GM18508 (cell line): ENCODE results near the gene SMIM1.
"Not testable (repeated sequence)": the region's sequence is repeated elsewhere in the genome, so short reads cannot be mapped to it uniquely, and the experiment has no call there.

ENCODE experiments used
- ATAC-seq: cut with Tn5 transposase; IDR thresholded peaks from one replicate; pipeline ENCODE4 v1.9.1; 2021; ENCODE audit warnings: moderate number of reproducible peaks; ENCODE audit not compliant: insufficient read depth, unreplicated experiment

Gene SMIM1

DNA sequence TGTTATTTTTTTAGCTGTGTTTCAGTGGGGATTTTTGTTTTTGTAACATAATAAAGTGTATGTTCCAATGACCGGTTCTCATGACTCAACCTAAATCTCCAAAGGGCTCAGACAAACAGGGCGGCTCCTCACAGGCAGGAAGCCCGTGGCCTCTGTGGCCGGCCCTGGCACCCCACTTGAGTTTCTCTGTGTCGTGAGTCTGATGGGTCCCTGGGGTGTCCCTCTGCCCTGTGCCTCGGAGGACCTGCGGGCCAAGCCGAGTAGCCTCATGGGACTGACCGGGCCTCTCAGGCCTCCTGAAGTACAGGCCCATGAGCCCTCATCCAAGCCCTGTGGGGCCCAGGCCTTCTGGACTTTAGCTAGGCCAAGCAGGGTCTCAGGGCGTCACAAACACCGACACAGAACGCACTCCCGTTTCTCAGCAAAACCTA, 36.4 kb upstream of the SMIM1 start:
- ATAC-seq: no peak

DNA sequence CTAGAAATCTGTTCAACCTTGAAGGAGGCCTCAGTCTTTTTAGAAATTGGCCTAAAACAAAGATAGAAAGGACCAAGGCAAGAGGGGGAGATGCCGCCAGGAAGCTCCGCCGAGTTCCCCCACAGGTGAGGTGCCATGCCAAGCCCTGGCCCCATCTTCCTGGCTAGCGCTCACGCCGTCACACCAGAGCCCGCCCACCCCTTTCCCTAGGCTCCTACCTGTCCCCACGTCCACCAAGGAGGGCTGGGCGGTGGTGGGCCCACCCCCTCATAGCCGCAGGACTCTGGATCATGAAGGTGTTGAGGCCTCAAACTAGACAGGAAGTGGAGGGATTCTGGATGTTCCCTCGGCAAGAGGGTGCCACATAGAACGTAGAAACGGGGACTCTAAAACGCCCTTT, 35.8 kb upstream of the SMIM1 start:
- ATAC-seq: no peak

DNA sequence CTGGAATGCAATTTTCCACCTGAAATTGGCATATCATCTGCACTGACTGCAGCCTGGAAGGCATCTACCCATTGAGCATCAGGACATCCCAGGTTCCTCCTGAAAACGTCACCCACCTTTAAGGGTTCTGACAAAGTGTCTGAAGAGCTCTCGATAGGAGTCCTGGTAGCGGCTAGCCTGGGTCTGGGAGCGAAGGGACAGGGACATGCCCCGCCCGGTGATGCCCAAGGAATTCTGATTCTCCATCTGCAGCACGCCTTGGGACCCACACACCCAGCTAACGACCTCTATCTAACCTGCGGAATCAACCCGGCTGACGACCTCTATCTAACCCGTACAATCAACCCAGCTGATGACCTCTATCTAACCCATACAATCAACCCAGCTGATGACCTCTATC, 33.6 kb upstream of the SMIM1 start:
- ATAC-seq: no peak

DNA sequence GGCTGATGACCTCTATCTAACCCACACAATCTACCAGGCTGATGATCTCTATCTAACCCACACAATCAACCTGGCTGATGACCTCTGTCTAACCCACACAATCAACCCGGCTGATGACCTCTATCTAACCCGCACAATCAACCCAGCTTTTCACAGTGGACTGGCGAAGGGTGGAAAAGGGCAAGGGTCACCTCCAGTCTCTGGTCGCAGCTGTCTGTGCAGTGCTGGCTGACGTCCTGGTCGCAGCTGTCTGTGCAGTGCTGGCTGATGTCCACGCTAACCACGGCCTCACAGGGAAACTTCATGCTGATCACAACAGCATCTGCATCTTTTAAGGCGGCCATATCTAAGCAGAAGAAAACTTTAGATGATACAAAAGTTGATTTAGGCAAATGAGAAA, 32.5 kb upstream of the SMIM1 start:
- ATAC-seq: no peak

DNA sequence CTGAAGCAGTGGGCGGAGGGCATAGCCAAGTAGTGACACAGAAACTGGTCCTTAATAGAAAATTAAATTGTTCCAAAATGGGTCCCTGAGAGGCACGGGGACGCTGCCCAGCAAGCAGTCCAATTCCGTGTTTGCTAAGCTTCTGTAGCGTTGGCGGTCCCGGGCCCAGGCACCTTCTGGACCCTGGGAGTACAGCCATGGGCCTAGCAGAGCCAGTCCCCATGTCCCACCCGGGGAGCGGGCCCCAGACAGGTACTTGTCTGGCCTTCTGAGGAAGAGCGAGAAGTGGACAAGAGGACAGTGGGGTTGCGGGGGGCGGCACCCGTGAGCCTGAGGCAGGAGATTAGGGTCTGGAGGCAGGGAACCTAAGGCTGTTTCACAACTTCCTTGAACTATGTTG, 31.8 kb upstream of the SMIM1 start:
- no peak for ATAC-seq

DNA sequence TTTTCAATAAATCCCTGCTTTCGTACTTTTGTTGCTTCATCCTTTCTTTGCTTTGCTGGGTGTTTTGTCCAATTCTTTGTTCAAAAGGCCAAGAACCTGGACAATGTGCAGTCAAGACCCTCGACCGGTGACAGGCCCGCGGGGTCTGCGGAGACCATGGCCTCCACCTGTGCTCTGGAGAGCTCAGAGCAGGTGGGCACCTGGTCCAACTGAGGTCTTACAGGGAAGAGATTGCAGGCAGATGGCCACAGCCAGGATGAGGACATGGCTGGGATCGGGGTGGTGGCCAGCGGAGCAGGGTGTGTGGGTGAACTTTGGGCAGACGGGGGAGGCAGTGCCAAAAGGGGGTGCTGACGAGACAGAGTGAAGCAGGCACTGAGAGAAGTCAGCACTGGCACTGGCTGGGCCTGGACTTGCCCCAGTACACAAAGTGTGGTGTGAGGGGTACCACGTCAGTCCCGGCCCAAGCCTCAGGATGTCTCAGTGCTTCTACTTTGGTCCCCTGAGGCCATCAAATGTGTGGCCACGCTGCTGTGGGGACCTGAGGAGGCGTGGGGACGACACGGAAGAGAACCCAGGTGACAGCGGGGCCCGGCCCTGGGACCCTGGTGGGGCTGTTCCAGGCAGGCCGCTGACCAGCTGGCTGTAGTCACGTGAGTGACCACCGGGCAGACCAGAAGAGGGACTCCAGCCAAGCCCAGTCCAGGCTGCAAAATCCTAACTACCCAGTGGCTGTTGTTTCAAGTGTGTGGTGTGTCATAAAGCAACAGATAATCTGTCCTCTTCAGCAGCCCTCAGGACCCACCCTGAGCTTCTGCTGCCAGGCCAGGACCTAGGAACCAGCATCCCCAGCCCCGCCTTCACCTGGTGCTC, 30.7 kb upstream of the SMIM1 start:
- no peak for ATAC-seq

DNA sequence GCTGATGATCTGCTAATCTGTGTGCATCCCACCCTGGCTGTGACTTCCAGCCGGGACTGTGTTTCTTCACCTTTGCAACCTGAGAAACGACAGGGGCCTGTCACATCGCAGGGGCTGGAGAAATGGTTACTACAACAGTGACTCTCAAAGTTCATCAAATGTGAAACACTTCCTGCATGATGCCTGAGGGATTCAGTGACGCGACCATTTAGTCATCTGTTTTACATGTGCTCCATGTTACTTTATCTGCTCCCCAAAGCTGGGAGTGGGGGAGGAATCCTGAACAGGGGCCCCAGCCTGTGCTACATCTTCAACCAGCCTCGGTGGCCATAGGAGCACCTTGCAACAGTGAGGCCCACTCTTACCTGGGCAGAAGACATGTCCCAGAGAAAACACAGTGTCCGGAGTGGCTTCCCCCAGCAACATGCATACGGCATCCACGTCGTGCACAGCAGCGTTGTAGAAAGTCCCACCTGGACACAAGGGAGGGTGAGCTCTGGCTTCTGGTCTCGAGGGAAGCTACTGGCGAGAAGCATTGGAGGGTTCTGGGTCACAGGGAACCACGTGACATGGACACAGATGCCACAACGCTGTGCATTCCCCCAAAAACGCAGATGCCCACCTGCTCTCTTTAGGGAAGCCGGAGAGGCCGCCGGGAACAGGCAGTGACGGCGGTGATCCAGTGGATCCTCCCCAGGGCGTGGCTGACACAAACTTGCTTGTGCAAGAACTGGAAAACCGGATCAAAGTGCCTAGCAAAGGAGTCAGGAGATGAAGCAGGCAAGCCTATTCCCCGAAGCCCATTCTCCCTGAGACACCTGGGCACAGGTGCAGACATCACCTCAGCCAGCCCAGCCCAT, 29.9 kb upstream of the SMIM1 start:
- no peak for ATAC-seq

DNA sequence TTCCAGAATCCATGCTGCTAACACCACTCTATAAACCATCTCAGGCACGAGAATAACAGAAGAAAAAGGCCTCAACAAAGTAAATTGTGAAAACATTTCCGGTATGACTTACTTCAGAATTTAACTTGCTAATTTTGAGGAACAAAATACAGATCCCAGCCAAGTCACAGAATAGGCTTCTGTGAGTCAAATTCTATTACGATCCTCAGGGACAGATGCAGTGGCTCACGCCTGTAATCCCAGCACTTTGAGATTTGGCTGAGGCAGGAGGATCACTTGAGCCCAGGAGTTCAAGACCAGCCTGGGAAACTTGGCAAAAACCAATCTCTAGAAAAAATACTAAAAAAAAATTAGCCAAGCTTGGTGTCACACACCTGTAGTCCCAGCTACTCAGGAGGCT, 29.1 kb upstream of the SMIM1 start:
- ATAC-seq: no peak

DNA sequence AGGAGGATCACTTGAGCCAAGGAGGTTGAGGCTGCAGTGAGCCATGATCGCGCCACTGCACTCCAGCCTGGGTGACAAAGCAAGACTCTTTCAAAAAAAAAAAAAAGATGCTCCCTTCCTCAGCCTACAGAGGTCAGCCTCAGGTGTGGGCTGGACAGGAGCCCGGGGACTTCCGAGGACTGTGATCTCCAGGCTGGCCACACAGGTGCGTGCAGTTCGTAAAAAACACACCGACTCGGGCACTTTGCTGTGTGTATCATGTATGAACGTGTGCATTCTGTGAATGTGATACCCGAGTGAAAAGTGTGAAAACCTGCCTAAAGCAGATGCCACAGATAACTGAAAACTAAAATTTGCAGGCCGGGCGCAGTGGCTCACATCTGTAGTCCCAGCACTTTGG, 28.7 kb upstream of the SMIM1 start:
- no peak for ATAC-seq

DNA sequence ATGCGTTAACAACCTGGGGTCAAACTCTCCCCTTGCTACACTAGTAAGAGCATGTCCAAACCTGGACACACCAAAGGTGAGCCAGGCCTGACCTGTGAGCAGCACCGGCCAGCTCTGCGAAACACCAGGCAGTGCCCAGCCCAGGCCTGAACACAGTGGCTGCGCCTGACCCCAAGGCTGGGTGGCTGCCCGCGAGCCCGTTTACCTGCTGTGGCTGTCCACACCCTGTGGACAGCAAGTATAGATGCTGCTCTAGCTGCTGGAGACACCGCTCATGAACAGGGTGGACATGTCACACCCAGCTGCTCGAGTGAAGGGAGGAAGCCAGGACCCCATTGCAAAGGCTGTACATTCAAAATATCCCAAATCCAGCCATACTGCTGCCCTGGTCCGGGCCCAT, 27.9 kb upstream of the SMIM1 start:
- no peak for ATAC-seq

DNA sequence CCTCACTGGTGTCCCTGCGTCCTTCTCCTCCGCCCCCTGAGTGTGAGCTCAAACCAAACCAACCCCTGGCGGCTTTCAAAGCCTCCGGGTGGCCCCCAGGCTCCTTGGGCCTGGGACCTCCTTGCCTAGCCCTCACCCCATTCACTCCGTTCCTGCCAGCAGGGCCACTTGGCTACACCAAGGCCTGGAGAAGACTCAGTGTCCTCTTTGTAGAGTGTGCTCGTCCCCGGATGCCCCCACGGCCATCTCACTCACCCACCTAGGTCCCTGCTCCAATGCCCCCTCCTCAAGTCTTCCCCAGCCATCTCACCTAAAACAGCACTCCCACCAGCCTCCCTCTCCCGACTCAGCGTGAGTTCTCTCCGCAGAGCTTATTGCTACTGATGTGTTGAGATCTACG, 27.5 kb upstream of the SMIM1 start:
- no peak for ATAC-seq

DNA sequence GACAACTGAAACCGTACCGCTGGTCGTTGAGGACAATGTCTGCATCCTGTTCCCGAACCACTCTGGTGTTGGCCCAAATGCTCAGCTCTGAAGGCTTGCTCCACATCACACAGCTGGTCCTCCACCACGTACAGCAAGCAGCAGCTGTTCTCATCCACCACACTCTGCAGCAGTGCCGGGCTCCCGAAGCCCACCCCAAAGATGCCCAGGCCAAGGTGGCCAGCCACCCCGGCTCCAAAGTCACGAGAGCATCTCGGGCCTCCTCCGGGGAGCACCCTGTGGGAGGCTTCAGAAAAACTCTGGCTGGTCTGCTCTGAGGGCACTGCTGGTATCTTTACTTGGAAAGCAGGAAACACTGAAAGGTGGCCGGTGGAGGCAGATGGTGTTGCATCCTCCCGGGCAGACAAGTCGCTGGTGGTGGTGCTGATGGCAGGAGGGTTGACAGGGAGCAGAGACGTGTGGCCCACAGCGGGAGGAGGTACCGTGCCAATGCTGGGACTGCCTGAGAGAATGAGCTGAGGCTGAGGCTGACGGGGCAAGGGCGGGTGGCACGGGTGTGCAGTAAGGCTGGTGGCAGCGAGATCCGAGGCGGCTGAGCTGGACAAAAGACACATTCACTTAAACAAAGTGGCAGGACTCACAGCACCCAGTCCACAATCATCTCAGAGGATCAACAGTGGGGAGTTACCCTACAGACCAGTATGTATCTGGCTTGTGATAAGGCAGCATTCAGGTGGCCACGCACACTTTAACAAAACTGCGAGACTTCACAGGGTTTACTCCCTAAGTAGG, 26.8 kb upstream of the SMIM1 start:
- no peak for ATAC-seq

DNA sequence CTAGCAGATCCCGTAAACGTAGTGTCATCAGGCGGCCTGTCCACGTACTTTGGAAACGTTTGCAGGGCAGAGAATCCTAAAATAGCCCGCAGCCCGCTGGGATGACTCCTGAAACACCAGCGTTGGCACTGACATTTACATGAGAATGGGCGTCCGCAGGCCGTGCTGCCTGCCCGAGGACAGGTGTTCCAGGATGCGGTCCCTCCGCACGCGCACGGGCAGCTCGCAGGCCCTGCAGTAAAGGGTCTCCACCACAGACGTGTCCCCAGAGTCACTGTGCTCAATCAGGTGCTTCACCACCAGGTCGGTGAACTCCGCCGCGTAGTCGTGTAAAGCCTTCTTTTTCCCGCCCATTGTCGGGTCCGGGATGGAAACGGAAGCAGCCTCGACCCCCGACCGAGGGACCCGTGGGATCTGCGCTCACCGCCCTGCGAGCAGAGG, 26.1 kb upstream of the SMIM1 start:
- no peak for ATAC-seq

DNA sequence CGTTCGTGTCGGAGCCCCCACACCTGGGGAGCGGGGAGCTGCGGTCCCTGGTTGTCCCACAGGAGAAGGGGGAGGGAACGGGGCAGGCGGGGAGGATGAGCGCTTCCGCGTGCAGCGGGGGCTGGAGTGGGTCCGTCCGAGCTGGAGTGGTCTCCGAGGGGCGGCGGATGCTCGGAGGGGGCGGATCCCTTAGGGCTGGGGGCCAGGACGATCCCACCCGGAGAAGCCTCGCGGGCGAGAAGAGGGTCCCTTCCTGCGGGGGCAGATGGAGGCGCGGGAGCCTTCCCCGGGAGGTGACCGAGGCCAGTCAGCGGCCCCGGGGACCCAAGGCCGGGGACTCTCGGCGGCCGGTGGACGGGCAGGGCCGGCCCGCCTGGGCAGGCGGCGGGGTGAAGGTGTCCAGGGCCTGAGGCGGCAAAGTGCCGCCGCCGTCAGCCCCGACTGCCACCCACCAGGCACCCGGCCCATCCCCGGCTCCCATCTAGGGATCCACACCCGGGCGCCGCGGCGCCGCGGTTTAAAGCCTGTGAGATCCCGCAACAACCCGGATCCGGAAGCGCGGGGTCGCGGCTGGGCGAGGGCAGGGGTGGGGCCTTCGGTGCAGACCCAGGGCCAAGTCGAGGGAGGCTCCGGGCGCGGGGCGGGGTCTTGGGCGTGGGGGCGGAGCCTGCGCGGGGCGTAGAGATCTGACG, 25.6 kb upstream of the SMIM1 start:
- no peak for ATAC-seq

DNA sequence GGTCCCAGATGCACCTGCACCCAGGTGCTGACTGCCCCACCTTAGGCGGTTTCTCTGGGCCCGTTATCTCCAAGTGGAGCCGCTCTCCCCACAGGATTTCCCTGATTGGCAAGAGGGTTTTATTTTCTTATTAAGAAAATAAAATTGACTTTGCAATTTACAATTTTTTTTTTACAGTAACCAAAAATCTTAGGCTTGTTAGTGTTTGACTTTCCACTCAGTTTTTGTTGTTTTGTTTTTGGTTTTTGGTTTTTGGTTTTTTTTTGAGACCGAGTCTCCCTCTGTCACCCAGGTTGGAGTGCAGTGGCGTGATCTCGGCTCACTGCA, 25.1 kb upstream of the SMIM1 start:
- no peak for ATAC-seq

DNA sequence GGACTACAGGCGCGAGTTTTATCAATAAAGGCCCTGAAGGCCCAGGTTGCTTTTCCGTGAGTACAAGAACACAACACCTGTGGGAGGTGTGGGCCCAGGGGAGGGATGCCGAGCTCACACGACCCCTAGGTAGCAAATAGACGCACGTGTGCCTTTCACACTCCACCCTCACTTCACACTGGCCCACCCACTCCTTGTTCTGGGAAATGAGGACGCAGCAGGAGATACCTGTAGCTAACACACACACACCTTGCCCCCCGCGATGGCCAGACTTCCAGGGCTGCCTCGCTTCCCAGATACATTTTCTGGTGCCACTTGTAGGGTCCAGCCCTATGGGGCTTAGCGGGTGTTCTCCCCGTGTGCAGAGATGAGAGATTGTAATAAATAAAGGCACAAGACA, 24.6 kb upstream of the SMIM1 start:
- no peak for ATAC-seq

DNA sequence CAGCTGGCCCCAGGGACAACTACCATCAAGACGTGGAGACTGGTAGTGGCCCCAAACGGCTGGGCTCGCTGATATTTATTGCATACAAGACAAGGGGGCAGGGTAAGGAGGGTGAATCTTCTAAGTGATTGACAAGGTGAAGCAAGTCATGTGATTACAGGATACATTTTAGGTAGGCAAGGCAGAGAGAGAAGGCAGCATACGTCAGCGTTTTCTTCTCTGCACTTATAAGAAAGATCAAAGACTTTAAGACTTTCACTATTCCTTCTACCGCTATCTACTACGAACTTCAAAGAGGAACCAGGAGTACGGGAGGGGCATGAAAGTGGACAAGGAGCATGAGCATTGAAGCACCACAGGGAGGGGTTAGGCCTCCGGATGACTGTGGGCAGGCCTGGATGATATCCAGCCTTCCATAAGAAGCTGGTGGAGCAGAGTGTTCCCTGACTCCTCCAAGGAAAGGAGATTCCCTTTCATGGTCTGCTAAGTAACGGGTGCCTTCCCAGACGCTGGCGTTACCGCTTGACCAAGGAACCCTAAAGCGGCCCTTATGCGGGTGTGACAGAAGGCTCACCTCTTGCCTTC, 24.1 kb upstream of the SMIM1 start:
- not testable (repeated sequence) for ATAC-seq

DNA sequence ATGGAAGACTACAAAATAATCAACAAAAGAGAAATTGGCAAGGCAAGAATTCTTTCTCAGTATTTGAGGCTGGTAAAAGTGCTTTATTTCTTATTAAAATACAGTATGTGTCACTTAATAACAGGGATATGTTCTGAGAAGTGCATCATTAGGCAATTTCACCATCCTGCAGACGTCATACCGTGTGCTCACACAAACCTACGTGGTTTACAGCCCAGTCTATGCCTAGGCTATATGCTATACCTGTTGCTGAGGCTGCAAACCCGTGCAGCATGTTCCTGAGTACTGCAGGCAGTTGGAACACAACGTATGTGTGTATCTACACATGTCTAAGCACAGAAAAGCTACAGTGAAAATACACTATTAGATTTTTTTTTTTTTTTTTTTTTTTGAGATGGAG, 23.0 kb upstream of the SMIM1 start:
- no peak for ATAC-seq

DNA sequence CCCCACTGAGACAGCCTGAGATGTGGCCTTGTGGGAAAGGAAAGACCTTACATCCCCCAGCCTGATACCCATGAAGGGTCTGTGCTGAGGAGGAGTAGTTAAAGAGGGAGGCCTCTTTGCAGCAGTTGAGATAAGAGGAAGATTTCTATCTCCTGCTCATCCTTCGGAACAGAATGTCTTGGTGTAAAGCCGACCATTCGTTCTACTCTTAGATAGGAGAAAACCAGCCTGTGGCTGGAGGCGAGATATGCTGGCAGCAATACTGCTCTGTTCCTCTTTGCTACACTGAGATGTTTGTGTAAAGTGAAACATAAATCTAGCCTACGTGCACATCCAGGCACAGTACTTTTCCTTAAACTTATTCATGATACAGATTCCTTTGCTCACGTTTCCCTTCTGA, 21.8 kb upstream of the SMIM1 start:
- ATAC-seq: no peak

DNA sequence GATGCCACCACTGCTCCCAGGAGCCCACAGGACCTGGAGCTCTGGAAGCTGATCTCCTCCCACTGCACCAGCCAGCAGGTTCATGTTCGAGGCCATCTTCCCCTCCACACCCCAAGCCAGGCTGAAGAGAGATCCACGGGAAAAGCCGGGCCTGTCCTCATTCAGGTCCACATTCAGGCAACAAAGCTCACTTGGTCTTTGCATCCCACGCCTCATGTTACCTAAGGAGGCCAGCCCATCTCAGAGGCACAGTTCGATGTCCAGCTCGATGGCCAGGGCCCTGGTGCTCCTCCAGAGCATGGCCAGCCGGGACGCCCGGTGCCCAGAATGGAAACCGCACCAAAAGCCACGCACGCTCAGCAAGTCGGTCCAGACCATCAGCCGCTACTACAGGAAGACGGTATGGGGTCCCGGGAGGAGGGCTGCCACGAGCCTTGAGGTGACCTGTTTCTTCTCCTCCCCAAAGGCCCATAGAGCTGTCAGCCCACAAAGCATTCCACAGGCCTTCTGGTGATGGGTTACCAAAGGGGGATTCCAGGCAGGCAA, 20.1 kb upstream of the SMIM1 start, which contains the start of gene CCDC27:
CCDC27 (plus strand) TSS at position 51 of the 546 bp plus-strand sequence; CDS start at position 83, 32 bp downstream.
- ATAC-seq: no peak
